Measurements from ENCODE around the gene NTN5. TPM values are rescaled to one million over a fixed set of nuclear protein-coding genes. Genes with fewer than 3 reads are reported as not detected.

The NTN5 gene
- total and polyA plus RNA-seq, 9 of the 15 experiments (the other 6 are each of a cell fraction or from before 2014, with no cell fraction given) = not detected

GRCh38 chr19:48654299-48655059 lies 18.3 kb downstream of the NTN5 start (continued):
- TF ChIP-seq, protein P1, sequence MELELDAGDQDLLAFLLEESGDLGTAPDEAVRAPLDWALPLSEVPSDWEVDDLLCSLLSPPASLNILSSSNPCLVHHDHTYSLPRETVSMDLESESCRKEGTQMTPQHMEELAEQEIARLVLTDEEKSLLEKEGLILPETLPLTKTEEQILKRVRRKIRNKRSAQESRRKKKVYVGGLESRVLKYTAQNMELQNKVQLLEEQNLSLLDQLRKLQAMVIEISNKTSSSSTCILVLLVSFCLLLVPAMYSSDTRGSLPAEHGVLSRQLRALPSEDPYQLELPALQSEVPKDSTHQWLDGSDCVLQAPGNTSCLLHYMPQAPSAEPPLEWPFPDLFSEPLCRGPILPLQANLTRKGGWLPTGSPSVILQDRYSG (tag; conservative IDR thresholded peaks at IDR 0.05; ENCODE audit: low read depth) = no peak
- peak; percentile 30 for TF ChIP-seq RBM25 (IDR thresholded peaks at IDR 0.05; ENCODE audit: low read depth, low read length, severe bottlenecking)
- TF ChIP-seq, protein P2, sequence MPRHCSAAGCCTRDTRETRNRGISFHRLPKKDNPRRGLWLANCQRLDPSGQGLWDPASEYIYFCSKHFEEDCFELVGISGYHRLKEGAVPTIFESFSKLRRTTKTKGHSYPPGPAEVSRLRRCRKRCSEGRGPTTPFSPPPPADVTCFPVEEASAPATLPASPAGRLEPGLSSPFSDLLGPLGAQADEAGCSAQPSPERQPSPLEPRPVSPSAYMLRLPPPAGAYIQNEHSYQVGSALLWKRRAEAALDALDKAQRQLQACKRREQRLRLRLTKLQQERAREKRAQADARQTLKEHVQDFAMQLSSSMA (CRISPR knock-in tag; IDR thresholded peaks at IDR 0.05) = no peak
- no peak for TF ChIP-seq KAT8 (IDR thresholded peaks at IDR 0.05; ENCODE audit: low read depth)

- BruUV-seq (replicated peaks) = no TSS peak
- TF ChIP-seq KDM1A (IDR thresholded peaks at IDR 0.05) (peak in 1 of 2 experiments; percentile 12; a peak in 1 of 4 replicates), PHF20 (IDR thresholded peaks at IDR 0.05; ENCODE audit: partially characterized antibody) (peak; percentile 10), SREBF2 (CRISPR knock-in tag; IDR thresholded peaks at IDR 0.05) (no peak), TCFL5 (CRISPR knock-in tag; conservative IDR thresholded peaks at IDR 0.05) (no peak), ZNF134 (CRISPR knock-in tag; conservative IDR thresholded peaks at IDR 0.05) (no peak), IRF2 (CRISPR knock-in tag; IDR thresholded peaks at IDR 0.05) (no peak), ZNF696 (CRISPR knock-in tag; conservative IDR thresholded peaks at IDR 0.05) (no peak), BCOR (IDR thresholded peaks at IDR 0.05) (peak; percentile 86), CBX2 (IDR thresholded peaks at IDR 0.05; ENCODE audit: insufficient read depth, low read length, poor library complexity, severe bottlenecking) (no peak), NFE2L1 (tag; IDR thresholded peaks at IDR 0.05; ENCODE audit: borderline replicate concordance, low read depth) (no peak), RBM25 (IDR thresholded peaks at IDR 0.05; ENCODE audit: low read depth, low read length, severe bottlenecking) (peak; percentile 38), SUPT5H (IDR thresholded peaks at IDR 0.05) (no peak), ZFP36 (IDR thresholded peaks at IDR 0.05; ENCODE audit: low read depth, low read length, partially characterized antibody) (peak; percentile 93)
- TF ChIP-seq, protein P3, sequence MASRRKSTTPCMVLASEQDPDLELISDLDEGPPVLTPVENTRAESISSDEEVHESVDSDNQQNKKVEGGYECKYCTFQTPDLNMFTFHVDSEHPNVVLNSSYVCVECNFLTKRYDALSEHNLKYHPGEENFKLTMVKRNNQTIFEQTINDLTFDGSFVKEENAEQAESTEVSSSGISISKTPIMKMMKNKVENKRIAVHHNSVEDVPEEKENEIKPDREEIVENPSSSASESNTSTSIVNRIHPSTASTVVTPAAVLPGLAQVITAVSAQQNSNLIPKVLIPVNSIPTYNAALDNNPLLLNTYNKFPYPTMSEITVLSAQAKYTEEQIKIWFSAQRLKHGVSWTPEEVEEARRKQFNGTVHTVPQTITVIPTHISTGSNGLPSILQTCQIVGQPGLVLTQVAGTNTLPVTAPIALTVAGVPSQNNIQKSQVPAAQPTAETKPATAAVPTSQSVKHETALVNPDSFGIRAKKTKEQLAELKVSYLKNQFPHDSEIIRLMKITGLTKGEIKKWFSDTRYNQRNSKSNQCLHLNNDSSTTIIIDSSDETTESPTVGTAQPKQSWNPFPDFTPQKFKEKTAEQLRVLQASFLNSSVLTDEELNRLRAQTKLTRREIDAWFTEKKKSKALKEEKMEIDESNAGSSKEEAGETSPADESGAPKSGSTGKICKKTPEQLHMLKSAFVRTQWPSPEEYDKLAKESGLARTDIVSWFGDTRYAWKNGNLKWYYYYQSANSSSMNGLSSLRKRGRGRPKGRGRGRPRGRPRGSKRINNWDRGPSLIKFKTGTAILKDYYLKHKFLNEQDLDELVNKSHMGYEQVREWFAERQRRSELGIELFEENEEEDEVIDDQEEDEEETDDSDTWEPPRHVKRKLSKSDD (conservative IDR thresholded peaks at IDR 0.05; ENCODE audit: low read length) = no peak
These were observed 21.2 kb downstream of the NTN5 start for GRCh38 chr19:48651683-48652048.

More at GRCh38 chr19:48651683-48652048, 21.2 kb downstream of the NTN5 start:
- no peak for DNase-seq (ENCODE audit: extremely low read depth in 1 of 4, low spot score in 3 of 4)
- FAIRE-seq = peak; percentile 23
- Histone ChIP-seq H3K4me1 (replicated peaks in 1 of 2; ENCODE audit: control insufficient read depth in 2 of 2, insufficient read depth in 2 of 2, low read length in 2 of 2) (peaks cover 21 to 56% of the 10 kb centered on the region in 2 experiments), H3K36me3 (ENCODE audit: control insufficient read depth, insufficient read depth, low read length) (no peaks in the 10 kb centered on the region), H3K4me3 (no peak overlapping the region), H3K4me2 (ENCODE audit: insufficient read depth, low read length) (peak overlapping the region; percentile 27; the same call in 1 of the 2 replicates), H2AFZ (ENCODE audit: low read depth, low read length) (peak overlapping the region; percentile 82), H3K9me3 (replicated peaks; ENCODE audit: control insufficient read depth, insufficient read depth, low read depth, low read length) (no peaks in the 10 kb centered on the region), H3K9ac (ENCODE audit: insufficient read depth in 1 of 2, low read depth in 2 of 2, low read length in 2 of 2) (peak overlapping the region in 1 of 2 experiments; percentile 83; a peak in 2 of 4 replicates), H3K9me1 (ENCODE audit: control insufficient read depth, insufficient read depth, low read length) (no peaks in the 10 kb centered on the region), H3K27me3 (ENCODE audit: control insufficient read depth in 2 of 2, insufficient read depth in 2 of 2, low read length in 2 of 2) (no peaks in the 10 kb centered on the region), H3K79me2 (ENCODE audit: control insufficient read depth, insufficient read depth, low read length) (no peaks in the 10 kb centered on the region), H3K27ac (ENCODE audit: extremely low read depth, low read depth, low read length) (no peak overlapping the region; the same call in 2 of the 3 replicates), H4K20me1 (replicated peaks; ENCODE audit: control insufficient read depth, insufficient read depth, low read length) (no peaks in the 10 kb centered on the region)
- POLR2A ChIA-PET = interaction anchor here (0.7 kb wide), 1 partner anchor 89 kb away, joined by 3 read pairs; no protein-coding TSS in a partner anchor
- CTCF ChIA-PET (ENCODE audit: low intra/inter-chr PET ratio) = no interaction called here
- ATAC-seq = peak; percentile 27
- WGBS (ENCODE audit: insufficient coverage, low coverage, missing lambda C conversion rate) = 54% methylated on average over 5 of the region's 5 CpGs
- intact Hi-C loops (cut with micrococcal nuclease) (no loop called here), in situ Hi-C loops (cut with MboI) (no loop called here)
